HG02943 (cell line): Measurements from ENCODE around the gene IGFBP5.

Experiments
- ATAC-seq: cut with Tn5 transposase; IDR thresholded peaks from one replicate; pipeline ENCODE4 v1.9.1; 2021; ENCODE audit warnings: mild to moderate bottlenecking, low read depth, moderate library complexity; ENCODE audit not compliant: unreplicated experiment

IGFBP5 gene

GRCh38 chr2:216626168-216626874 is 69.0 kb downstream of the IGFBP5 start:
- ATAC-seq = no peak

GRCh38 chr2:216624251-216624650 is 71.1 kb downstream of the IGFBP5 start:
- ATAC-seq = no peak

DNA sequence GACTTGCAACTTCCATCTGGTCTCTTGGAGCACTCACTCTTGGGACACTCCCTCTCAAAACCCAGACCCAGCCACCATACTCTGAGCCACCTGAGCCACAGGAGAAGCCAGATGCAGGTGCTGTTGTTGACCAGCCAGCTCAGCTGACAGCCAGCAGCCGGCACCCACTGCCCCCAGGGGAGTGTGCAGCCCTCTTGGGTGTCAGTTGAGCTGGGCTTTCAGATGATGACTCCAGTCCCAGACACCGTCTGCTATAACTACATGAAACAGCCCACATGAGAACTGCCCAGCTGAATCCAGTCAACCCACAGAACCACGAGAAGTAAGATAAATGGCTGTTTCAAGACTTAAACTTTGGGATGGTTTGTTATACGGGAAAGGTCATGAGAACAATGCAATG is 72.8 kb downstream of the IGFBP5 start:
- ATAC-seq = no peak
